Endothelial cell of umbilical vein (primary cell): ENCODE data around the gene KATNIP.

Source experiments
- CTCF ChIP-seq, 2 donors: IDR thresholded peaks; 1 replicate in 1 of 2; 2 replicates in 1 of 2; pipeline ENCODE4 v1.5.1; 2011; ENCODE audit warnings: low read length in 2 of 2, mild to moderate bottlenecking in 2 of 2, moderate library complexity in 2 of 2, control low read depth in 1 of 2, inconsistent platforms in 1 of 2, low read depth in 1 of 2; ENCODE audit not compliant: insufficient read depth in 1 of 2; ENCODE audit errors: extremely low read depth in 1 of 2
- POLR2A ChIP-seq: IDR thresholded peaks from 2 replicates; pipeline ENCODE4 v1.6.1; 2012; ENCODE audit warnings: low read depth, mild to moderate bottlenecking, control low read depth, low read length

GRCh38 chr16:27598220-27598619 lies 48.3 kb downstream of the KATNIP start:
- no peak for TF ChIP-seq CTCF (IDR thresholded peaks at IDR 0.05; ENCODE audit: extremely low read depth in 1 of 2, insufficient read depth in 1 of 2, low read depth in 1 of 2, low read length in 2 of 2)
- TF ChIP-seq POLR2A = no peak
